Stimulated activated CD4-positive, alpha-beta T cell treated with anti-CD3 and anti-CD28 coated beads, TNF-alpha, amount 100 ng/mL, for 48 hours (primary cell): ENCODE measurements around the gene SANBR.

Source experiments
- DNase-seq, 3 donors: peaks; one replicate each; pipeline ENCODE4 v3.0.0-alpha.2; 2020; ENCODE audit warnings: low read depth in 3 of 3

Gene SANBR

GRCh38 chr2:61090386-61090921 is 24.8 kb downstream of the SANBR start:
- DNase-seq: no peak

DNA sequence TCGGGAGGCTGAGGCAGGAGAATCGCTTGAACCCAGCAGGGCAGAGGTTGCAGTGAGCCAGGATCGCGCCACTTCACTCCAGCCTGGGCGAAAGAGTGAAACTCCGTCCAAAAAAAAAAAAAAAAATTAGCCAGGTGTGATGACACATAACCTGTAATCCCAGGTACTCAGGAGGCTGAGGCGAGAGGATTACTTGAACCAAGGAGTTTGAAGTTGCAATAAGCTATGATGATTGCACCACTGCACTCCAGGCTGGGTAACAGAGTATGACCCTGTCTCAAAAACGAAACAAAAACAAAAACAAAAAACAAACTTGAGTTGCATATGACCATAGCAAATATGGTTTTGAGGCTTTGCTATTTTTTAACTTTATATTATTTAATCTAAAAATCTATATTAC is 25.8 kb downstream of the SANBR start:
- DNase-seq: no peak

DNA sequence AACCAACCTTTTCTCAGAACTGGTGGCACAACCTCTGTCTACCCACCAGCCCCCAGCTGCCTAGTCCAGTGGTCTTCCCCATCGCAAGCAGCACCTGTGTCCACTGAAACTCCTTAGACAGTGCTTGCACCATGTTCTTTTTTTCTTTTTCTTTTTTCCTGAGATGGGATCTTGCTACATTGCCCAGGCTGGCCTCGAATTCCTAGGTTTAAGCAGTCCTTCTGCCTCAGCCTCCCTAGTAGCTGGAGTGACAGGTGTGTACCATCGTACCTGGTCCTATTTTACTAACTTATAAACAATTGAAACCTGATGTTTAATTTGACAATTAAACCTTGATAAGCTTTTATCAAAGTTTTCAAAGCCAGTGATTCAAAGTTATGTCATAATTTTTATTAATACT is 30.8 kb downstream of the SANBR start:
- DNase-seq: no peak

GRCh38 chr2:61100801-61101200 is 35.1 kb downstream of the SANBR start:
- no peak for DNase-seq

DNA sequence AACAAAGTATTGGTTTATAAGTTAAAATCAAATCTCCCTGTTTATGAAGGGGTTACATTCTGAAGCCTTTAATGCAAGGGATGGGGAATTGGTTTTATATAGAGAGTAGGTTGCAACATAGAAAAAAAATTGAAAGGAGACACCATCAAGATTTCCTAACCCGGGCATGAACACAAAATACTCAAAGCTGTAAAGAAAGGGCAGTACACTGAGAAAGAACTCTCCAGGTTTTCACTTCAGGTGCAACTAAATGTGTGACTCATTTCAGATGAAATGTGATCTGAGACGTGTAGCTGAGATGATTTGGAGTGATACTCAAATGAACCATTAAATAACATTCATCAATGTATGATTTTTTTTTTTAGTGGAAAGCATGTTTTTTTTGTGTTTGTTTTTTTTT is 43.6 kb downstream of the SANBR start:
- DNase-seq: no peak

- DNase-seq: no peak
Measured at GRCh38 chr2:61111708-61112107, 46.0 kb downstream of the SANBR start.

- no peak for DNase-seq
Measured at GRCh38 chr2:61114147-61114546, 48.5 kb downstream of the SANBR start.
